Glutamatergic neuron (in vitro differentiated cells): Measurements from ENCODE around the gene HTT. TPM values are rescaled to one million over a fixed set of nuclear protein-coding genes. Genes with fewer than 3 reads are reported as not detected.

ENCODE experiments used
- DNase-seq: peaks from one replicate; pipeline ENCODE4 v3.0.0; 2022
- H3K27ac Mint-ChIP-seq: one replicate; pipeline ENCODE4 v1.8.0; 2020; ENCODE audit warnings: mild to moderate bottlenecking, mixed read lengths, inconsistent platforms; ENCODE audit not compliant: unreplicated experiment
- H3K27me3 Mint-ChIP-seq: one replicate; pipeline ENCODE4 v1.8.0; 2020; ENCODE audit warnings: mild to moderate bottlenecking, moderate library complexity, mixed read lengths, inconsistent platforms; ENCODE audit not compliant: unreplicated experiment
- H3K36me3 Mint-ChIP-seq: one replicate; pipeline ENCODE4 v1.8.0; 2020; ENCODE audit warnings: mild to moderate bottlenecking, mixed read lengths, inconsistent platforms; ENCODE audit not compliant: unreplicated experiment
- H3K4me1 Mint-ChIP-seq: one replicate; pipeline ENCODE4 v1.8.0; 2020; ENCODE audit warnings: mild to moderate bottlenecking, low read depth, mixed read lengths, inconsistent platforms; ENCODE audit not compliant: unreplicated experiment
- H3K4me3 Mint-ChIP-seq: one replicate; pipeline ENCODE4 v1.8.0; 2020; ENCODE audit warnings: mild to moderate bottlenecking, mixed read lengths, inconsistent platforms; ENCODE audit not compliant: unreplicated experiment
- H3K9me3 Mint-ChIP-seq: one replicate; pipeline ENCODE4 v1.8.0; 2020; ENCODE audit warnings: mild to moderate bottlenecking, moderate library complexity, mixed read lengths, inconsistent platforms; ENCODE audit not compliant: unreplicated experiment
- total RNA-seq: library from RNA; stranded (reverse); fragmentation: NEBNext Ultra II Directional; extraction: Animal tissue kit (Norgen Biotek cat#: 25700); gene quantifications from one replicate; pipeline ENCODE4 v1.2.1, GENCODE V29; 2021; ENCODE audit not compliant: unreplicated experiment
- TF ChIP-seq, protein P1 (sequence below): fragments of 200-600 bp; sonication (generic); IDR thresholded peaks from one replicate; pipeline ENCODE4 v1.5.0; 2021; ENCODE audit not compliant: partially characterized antibody, unreplicated experiment

HTT gene
- total RNA-seq, 1 donor from 2014 or later: 107 TPM

DNA sequence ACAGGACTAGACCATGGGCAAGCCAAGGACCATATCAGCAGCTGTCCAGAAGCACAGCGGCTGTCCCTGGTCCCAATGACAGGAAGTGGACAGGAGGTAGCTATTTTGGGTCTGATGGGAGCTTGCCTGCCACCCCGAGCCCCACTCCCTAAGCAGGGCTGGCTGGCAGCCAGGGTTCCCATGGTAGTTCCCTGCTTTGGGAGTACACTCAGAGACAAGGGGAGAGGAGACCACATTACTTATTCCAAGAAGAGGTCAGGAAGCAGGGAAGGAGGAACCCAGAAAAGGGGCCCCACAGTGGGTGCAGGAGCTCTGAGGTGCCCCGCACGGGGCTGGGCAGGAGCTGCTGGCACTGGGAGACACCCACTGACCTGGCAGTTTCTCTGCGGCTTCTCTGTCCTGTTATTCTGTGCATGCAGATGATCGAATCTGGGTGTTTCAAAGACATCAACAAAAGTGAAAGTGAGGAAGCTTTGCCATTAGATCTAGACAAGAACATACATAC lies 36.5 kb upstream of the HTT start:
- no peaks in the 10 kb centered on the region for H3K9me3 Mint-ChIP-seq
- H3K4me3 Mint-ChIP-seq: no peak overlapping the region
- DNase-seq: no peak
- TF ChIP-seq, protein P1, sequence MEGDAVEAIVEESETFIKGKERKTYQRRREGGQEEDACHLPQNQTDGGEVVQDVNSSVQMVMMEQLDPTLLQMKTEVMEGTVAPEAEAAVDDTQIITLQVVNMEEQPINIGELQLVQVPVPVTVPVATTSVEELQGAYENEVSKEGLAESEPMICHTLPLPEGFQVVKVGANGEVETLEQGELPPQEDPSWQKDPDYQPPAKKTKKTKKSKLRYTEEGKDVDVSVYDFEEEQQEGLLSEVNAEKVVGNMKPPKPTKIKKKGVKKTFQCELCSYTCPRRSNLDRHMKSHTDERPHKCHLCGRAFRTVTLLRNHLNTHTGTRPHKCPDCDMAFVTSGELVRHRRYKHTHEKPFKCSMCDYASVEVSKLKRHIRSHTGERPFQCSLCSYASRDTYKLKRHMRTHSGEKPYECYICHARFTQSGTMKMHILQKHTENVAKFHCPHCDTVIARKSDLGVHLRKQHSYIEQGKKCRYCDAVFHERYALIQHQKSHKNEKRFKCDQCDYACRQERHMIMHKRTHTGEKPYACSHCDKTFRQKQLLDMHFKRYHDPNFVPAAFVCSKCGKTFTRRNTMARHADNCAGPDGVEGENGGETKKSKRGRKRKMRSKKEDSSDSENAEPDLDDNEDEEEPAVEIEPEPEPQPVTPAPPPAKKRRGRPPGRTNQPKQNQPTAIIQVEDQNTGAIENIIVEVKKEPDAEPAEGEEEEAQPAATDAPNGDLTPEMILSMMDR: no peak
- H3K27me3 Mint-ChIP-seq: peaks cover 5% of the 10 kb centered on the region
- H3K4me1 Mint-ChIP-seq: peaks cover 8% of the 10 kb centered on the region
- no peak overlapping the region for H3K27ac Mint-ChIP-seq
- H3K36me3 Mint-ChIP-seq: no peaks in the 10 kb centered on the region

DNA sequence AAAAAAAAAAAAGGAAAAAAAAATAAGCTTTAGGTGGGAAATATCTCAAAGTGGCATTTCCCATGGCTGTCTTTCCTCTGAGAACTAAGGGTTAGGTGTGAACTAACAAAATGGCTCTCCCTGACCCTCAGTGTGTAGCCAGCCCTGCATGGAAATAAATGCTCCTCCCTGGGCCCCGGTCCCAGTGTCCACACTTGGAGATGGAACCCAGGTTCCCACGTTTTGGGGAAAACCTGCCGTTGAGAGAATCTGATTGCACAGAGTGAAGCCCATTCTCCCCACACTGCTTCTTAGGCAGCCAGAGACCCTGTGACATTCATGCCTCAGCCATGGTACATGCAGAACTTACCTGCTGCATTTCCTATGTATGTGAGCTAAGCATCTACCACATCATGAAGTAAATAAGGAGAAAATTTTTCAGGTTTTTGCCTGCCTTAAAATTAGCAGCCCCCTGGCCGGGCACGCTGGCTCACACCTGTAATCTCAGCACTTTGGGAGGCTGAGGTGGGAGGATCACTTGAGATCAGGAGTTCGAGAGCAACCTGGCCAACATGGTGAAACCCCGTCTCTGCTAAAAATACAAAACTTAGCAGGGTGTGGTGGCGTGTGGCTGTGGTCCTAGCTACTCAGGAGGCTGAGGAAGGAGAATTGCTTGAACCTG lies 34.6 kb upstream of the HTT start:
- TF ChIP-seq, protein P1: no peak
- H3K9me3 Mint-ChIP-seq: no peaks in the 10 kb centered on the region
- H3K27ac Mint-ChIP-seq: no peak overlapping the region
- no peak for DNase-seq
- no peak overlapping the region for H3K4me3 Mint-ChIP-seq
- no peaks in the 10 kb centered on the region for H3K36me3 Mint-ChIP-seq
- peaks cover 3% of the 10 kb centered on the region for H3K27me3 Mint-ChIP-seq
- peaks cover 4% of the 10 kb centered on the region for H3K4me1 Mint-ChIP-seq

DNA sequence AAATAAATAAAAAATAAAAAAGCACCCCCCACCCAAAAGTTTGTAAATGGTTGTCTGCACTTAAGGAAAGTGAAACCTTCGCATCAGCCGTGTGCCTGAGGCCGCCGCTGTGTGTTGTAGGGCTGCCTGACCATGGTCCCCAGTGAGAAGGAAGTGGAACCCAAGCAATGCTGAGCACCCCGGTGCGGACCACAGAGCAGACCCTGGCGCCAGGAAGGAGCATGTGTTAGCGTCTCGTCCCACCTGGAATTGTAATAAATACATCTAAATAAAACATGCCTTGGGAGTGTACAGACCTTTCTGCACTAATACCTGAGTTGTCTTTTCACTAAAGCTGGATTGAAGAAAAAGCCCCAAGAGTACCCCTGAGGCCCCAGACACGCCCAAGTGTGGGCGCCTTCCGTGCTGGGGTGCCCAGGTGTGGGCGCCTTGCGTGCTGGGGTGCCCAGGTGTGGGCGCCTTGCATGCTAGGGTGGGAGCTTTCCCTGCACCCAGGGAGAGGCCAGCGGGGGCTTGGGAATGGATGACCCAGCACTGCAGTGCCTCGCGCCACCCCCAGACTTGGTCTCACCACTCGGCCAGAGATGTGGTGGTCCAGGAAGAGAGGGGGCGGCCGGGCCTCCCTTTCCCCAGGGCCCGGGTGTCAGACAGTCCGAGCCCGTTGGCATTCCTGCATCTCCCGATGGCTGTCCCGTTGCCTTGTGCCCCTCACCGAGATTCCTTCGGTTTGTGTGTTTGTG lies 33.9 kb upstream of the HTT start:
- no peak overlapping the region for H3K27ac Mint-ChIP-seq
- peaks cover 4% of the 10 kb centered on the region for H3K4me1 Mint-ChIP-seq
- H3K36me3 Mint-ChIP-seq: no peaks in the 10 kb centered on the region

DNA sequence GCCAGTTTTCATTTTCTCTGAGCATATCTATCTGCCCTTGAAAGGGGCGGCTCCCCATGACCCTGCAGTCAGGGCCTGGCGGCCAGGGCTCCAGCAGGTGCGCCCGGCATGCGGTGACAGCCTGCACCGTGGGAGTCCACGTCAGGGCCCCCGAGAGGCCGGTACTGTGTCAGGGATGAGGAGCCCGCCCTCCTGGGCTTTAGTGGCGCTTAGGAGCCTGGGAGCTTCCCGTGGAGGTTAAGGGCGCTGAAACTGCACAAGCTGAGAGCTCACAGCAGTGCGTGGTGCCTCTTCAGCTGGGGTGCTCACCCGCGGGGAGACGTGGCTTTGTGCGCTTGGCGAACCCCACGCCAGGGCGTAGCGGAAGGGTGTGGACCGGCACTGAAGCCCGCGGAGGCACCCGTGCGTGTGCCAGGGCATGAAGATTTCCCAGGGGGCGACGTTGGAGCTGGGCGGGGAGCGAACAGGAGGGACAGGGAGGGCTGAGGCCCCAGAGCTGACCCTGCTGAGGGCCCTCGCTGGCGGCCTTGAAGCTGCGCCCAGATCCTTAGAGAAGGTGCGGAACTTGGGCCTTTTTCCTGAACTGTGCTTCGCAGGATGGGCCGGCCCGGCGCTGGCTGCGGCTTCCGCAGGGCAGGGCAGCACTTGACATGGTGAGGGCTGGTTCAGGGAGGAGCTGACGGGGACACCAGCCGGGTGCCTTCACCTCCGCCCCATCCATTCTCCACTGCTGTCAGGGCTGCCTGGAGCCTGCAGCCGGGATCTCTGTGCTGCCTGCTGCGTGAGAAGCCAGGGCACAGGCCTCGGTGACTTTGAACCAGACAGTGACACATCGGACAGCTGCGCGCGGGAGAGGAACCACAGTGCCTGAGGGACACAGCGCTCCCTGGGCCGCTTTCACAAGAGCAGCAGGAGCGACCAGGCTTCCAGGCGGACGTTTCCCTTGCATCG lies 33.0 kb upstream of the HTT start:
- Mint-ChIP-seq H3K4me3 (peak overlapping the region; percentile 30), H3K36me3 (no peaks in the 10 kb centered on the region), H3K27me3 (peaks cover 2% of the 10 kb centered on the region), H3K4me1 (peaks cover 4% of the 10 kb centered on the region), H3K9me3 (no peaks in the 10 kb centered on the region), H3K27ac (no peak overlapping the region)
- peak; percentile 43 for DNase-seq
- TF ChIP-seq, protein P1: no peak

More for the DNA sequence above, 33.9 kb upstream of the HTT start:
- no peak for DNase-seq
- Mint-ChIP-seq H3K9me3 (no peaks in the 10 kb centered on the region), H3K27me3 (peaks cover 3% of the 10 kb centered on the region), H3K4me3 (no peak overlapping the region)
- TF ChIP-seq, protein P1: no peak
